ENCODE data around the gene AUNIP. TPM values are rescaled to one million over a fixed set of nuclear protein-coding genes. Genes with fewer than 3 reads are reported as not detected.

Gene AUNIP
- total and polyA plus RNA-seq, 11 donors = 0.19 to 1.5 (median 0.26) TPM; not detected in 7

- intact Hi-C loops (cut with DNase I) = loop anchor here in 2 of 10 donors (10.0 kb wide), 2 partner anchors 48 to 168 kb away; partner anchors contain the start of genes PAFAH2 (in 2 of the 2) and PAQR7 (in 1 of the 2)
- Histone ChIP-seq H3K9me3 (no peaks in the 10 kb centered on the region), H3K4me3 (no peak overlapping the region), H3K4me1 (peaks cover 0 to 50% (median 12%) of the 10 kb centered on the region in 12 donors), H3K27me3 (no peaks in the 10 kb centered on the region), H3K36me3 (peaks cover 0 to 81% (median 66%) of the 10 kb centered on the region in 9 donors), H3K27ac (no peak overlapping the region)
- no peak for DNase-seq
- 92 to 99% (median 95%) methylated on average over 7 to 10 of the region's 10 CpGs for WGBS, 4 donors
- no peak for ATAC-seq
- TF ChIP-seq CTCF (IDR thresholded peaks at IDR 0.05) (no peak), POLR2A (IDR thresholded peaks at IDR 0.05) (no peak)
Observed at GRCh38 chr1:25826571-25826970, 32.7 kb downstream of the AUNIP start.

- H3K4me3 ChIP-seq = no peak overlapping the region
- no peaks in the 10 kb centered on the region for H3K27me3 ChIP-seq
- peaks cover 0 to 59% (median 20%) of the 10 kb centered on the region in 12 donors for H3K4me1 ChIP-seq
- ATAC-seq (no peak), DNase-seq (no peak)
- H3K9me3 ChIP-seq = no peaks in the 10 kb centered on the region
- WGBS, 4 donors = 85 to 97% (median 93%) methylated on average over 2 of the region's 2 CpGs
- peaks cover 0 to 71% (median 56%) of the 10 kb centered on the region in 9 donors for H3K36me3 ChIP-seq
- no peak for TF ChIP-seq CTCF (IDR thresholded peaks at IDR 0.05)
- no peak for TF ChIP-seq POLR2A (IDR thresholded peaks at IDR 0.05)
- peak overlapping the region in 4 of 12 donors; percentile 0 to 49 (median 20) for H3K27ac ChIP-seq
- intact Hi-C loops (cut with DNase I) = loop anchor here in 2 of 10 donors (10.0 kb wide), 2 partner anchors 49 to 169 kb away; partner anchors contain the start of genes PAFAH2 (in 2 of the 2) and PAQR7 (in 1 of the 2)
Observed at GRCh38 chr1:25825605-25826004, 33.7 kb downstream of the AUNIP start.

- 38 to 47% (median 43%) methylated on average over 5 of the region's 5 CpGs for WGBS, 4 donors
- intact Hi-C loops (cut with DNase I) = loop anchor here in 3 of 10 donors (2.0 to 10.0 kb wide), 3 partner anchors 53 to 177 kb away; partner anchors contain the start of genes PAFAH2 (in 3 of the 3) and PAQR7 (in 1 of the 3)
- Histone ChIP-seq H3K4me1 (peaks cover 0 to 67% (median 34%) of the 10 kb centered on the region in 12 donors), H3K36me3 (peaks cover 0 to 31% (median 19%) of the 10 kb centered on the region in 9 donors), H3K9me3 (no peaks in the 10 kb centered on the region), H3K27me3 (no peaks in the 10 kb centered on the region), H3K27ac (peak overlapping the region in 9 of 12 donors; percentile 86 to 98 (median 94)), H3K4me3 (peak overlapping the region in 11 of 12 donors; percentile 84 to 98 (median 90))
- ATAC-seq = peak in 3 of 4 donors; percentile 1 to 11 (median 5)
- TF ChIP-seq POLR2A (IDR thresholded peaks at IDR 0.05) (no peak), CTCF (IDR thresholded peaks at IDR 0.05) (no peak)
- no peak for DNase-seq
Observed at GRCh38 chr1:25821630-25822091, 37.6 kb downstream of the AUNIP start.

- intact Hi-C loops (cut with DNase I) = loop anchor here in 3 of 10 donors (2.0 to 10.0 kb wide), 3 partner anchors 54 to 178 kb away; partner anchors contain the start of genes PAFAH2 (in 3 of the 3) and PAQR7 (in 1 of the 3)
- peaks cover 0 to 67% (median 34%) of the 10 kb centered on the region in 12 donors for H3K4me1 ChIP-seq
Observed at GRCh38 chr1:25821112-25821476, 38.2 kb downstream of the AUNIP start.

More at GRCh38 chr1:25821112-25821476, 38.2 kb downstream of the AUNIP start:
- DNase-seq = no peak
- ATAC-seq = no peak
- peak overlapping the region in 11 of 12 donors; percentile 86 to 98 (median 94) for H3K27ac ChIP-seq
- 16 to 34% (median 31%) methylated on average over 10 of the region's 10 CpGs for WGBS, 4 donors
- no peak for TF ChIP-seq CTCF (IDR thresholded peaks at IDR 0.05)
- no peak for TF ChIP-seq POLR2A (IDR thresholded peaks at IDR 0.05)
- peaks cover 0 to 31% (median 16%) of the 10 kb centered on the region in 9 donors for H3K36me3 ChIP-seq
- peak overlapping the region; percentile 74 to 98 (median 89) for H3K4me3 ChIP-seq
- no peaks in the 10 kb centered on the region for H3K9me3 ChIP-seq
- no peaks in the 10 kb centered on the region for H3K27me3 ChIP-seq

Data from heart left ventricle (tissue), 16 donors.